HG02588 (cell line): ENCODE data around the gene TXLNB.

ENCODE experiments used
- ATAC-seq: cut with Tn5 transposase; IDR thresholded peaks from one replicate; pipeline ENCODE4 v1.9.1; 2021; ENCODE audit warnings: mild to moderate bottlenecking, moderate library complexity; ENCODE audit not compliant: unreplicated experiment

TXLNB gene

GRCh38 chr6:139275279-139276055 lies 16.3 kb downstream of the TXLNB start:
- ATAC-seq: no peak

GRCh38 chr6:139271056-139271455 lies 20.7 kb downstream of the TXLNB start:
- peak; percentile 90 for ATAC-seq

- no peak for ATAC-seq
Observed at GRCh38 chr6:139270249-139270648, 21.5 kb downstream of the TXLNB start.

GRCh38 chr6:139265512-139266190 lies 26.1 kb downstream of the TXLNB start:
- ATAC-seq: no peak

- peak; percentile 90 for ATAC-seq
Observed at GRCh38 chr6:139262519-139263300, 29.1 kb downstream of the TXLNB start.

- peak; percentile 41 for ATAC-seq
Observed at GRCh38 chr6:139257821-139258398, 33.9 kb downstream of the TXLNB start.

GRCh38 chr6:139257291-139257690 lies 34.5 kb downstream of the TXLNB start:
- ATAC-seq: no peak

- no peak for ATAC-seq
Observed at GRCh38 chr6:139256087-139256486, 35.7 kb downstream of the TXLNB start.

- ATAC-seq: no peak
Observed at GRCh38 chr6:139254196-139254595, 37.6 kb downstream of the TXLNB start.

- ATAC-seq: no peak
Observed at GRCh38 chr6:139253656-139254055, 38.1 kb downstream of the TXLNB start.

- ATAC-seq: no peak
Observed at GRCh38 chr6:139251691-139252390, 40.0 kb downstream of the TXLNB start.

GRCh38 chr6:139251045-139251690 lies 40.6 kb downstream of the TXLNB start:
- ATAC-seq: peak; percentile 25

- ATAC-seq: peak; percentile 93
Observed at GRCh38 chr6:139250296-139251044, 41.3 kb downstream of the TXLNB start.

- no peak for ATAC-seq
Observed at GRCh38 chr6:139249395-139249794, 42.4 kb downstream of the TXLNB start.

- no peak for ATAC-seq
Observed at GRCh38 chr6:139248911-139249310, 42.9 kb downstream of the TXLNB start.

- ATAC-seq: no peak
Observed at GRCh38 chr6:139247618-139248017, 44.2 kb downstream of the TXLNB start.

- no peak for ATAC-seq
Observed at GRCh38 chr6:139243536-139243935, 48.3 kb downstream of the TXLNB start.

- ATAC-seq: no peak
Observed at GRCh38 chr6:139242457-139243240, 49.1 kb downstream of the TXLNB start.
